Cardiac muscle cell (in vitro differentiated cells and primary cell): Measurements from ENCODE around the gene FBXW4. TPM values are rescaled to one million over a fixed set of nuclear protein-coding genes. Genes with fewer than 3 reads are reported as not detected.
"Not testable (repeated sequence)": the region's sequence is repeated elsewhere in the genome, so short reads cannot be mapped to it uniquely, and the experiment has no call there.

Experiments used
- DNase-seq, 2 donors: peaks; one replicate each; pipeline versions ENCODE4 v3.0.0 to v3.0.0-alpha.2; 2010 to 2017; ENCODE audit warnings: low read depth in 1 of 2, low spot score in 1 of 2
- H3K27ac ChIP-seq: fragments of 200-600 bp; sonication (generic); 2 replicates; pipeline ENCODE4 v1.5.1; 2016
- H3K27me3 ChIP-seq: fragments of 200-600 bp; sonication (generic); 2 replicates; pipeline ENCODE4 v1.6.0; 2016; ENCODE audit warnings: control low read depth
- H3K36me3 ChIP-seq: fragments of 200-600 bp; sonication (generic); 2 replicates; pipeline ENCODE4 v1.5.1; 2016; ENCODE audit warnings: control low read depth
- H3K4me1 ChIP-seq: fragments of 200-600 bp; sonication (generic); 2 replicates; pipeline ENCODE4 v1.8.1; 2017; ENCODE audit warnings: low read depth, mild to moderate bottlenecking, mixed run types
- H3K4me3 ChIP-seq: fragments of 200-600 bp; sonication (generic); 2 replicates; pipeline ENCODE4 v1.5.1; 2016; ENCODE audit warnings: mild to moderate bottlenecking
- H3K9me3 ChIP-seq: fragments of 200-600 bp; sonication (generic); 2 replicates; pipeline ENCODE4 v1.5.1; 2017; ENCODE audit warnings: low read depth, mild to moderate bottlenecking, control low read depth
- CTCF ChIP-seq: IDR thresholded peaks from 2 replicates; pipeline ENCODE4 v1.5.1; 2012; ENCODE audit warnings: low read depth, mild to moderate bottlenecking, low read length
- polyA plus RNA-seq: library from polyadenylated mRNA; unstranded; fragments of >200 nt; fragmentation: Nextera tagmentation; extraction: Ambion mirVana; gene quantifications from 2 replicates; pipeline ENCODE4 v1.2.1, GENCODE V29; 2016
- total RNA-seq: library from RNA; depleted of rRNA; stranded (reverse); fragments of >200 nt; gene quantifications from 2 replicates; pipeline ENCODE4 v1.2.3, GENCODE V29; 2016

Gene FBXW4
- total and polyA plus RNA-seq, 2 experiments from 2014 or later: 19.6 to 72.0 TPM

DNA sequence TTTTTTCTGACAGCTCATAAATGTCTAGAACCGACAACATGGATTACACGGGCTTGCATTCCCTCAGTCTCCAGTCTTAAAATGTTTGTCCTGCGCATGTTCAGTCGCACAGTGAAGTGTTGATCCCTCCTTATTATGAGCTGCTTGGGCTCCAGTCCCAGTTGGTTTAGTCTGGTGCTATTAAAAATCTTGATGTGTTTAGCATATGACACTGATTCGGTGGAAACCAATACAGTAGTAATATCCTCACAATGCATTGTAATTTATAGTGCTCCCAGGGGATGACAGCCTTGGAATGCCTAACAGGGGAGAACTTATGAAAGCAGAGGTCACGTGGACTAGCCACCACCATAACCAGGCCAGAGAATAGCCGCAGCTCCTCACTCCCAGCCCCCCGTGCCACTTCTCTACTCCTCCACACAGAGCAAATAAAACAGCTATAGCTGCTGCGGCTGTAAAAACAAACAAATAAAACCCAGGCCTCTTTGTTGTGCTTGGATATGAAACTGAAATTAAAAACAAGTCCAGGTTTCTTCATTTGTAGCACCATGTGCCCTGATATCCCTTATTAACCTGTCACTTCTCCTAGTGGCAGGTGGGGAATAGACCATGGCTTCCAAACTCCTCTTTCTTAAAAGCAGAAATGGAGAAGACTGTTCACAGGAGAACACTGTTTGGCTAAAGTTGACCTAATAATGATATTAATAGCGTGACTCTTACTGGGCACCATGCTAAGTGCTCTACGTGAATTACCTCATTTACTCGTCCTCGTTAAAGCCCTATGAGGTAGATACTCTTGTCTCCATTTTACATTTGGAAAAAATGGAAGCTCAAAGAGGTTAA lies 99.2 kb downstream of the FBXW4 start:
- Histone ChIP-seq H3K27ac (no peak overlapping the region), H3K4me3 (no peak overlapping the region), H3K9me3 (no peaks in the 10 kb centered on the region), H3K27me3 (no peaks in the 10 kb centered on the region), H3K36me3 (peaks cover 3% of the 10 kb centered on the region), H3K4me1 (no peaks in the 10 kb centered on the region)
- no peak for DNase-seq
- no peak for TF ChIP-seq CTCF

DNA sequence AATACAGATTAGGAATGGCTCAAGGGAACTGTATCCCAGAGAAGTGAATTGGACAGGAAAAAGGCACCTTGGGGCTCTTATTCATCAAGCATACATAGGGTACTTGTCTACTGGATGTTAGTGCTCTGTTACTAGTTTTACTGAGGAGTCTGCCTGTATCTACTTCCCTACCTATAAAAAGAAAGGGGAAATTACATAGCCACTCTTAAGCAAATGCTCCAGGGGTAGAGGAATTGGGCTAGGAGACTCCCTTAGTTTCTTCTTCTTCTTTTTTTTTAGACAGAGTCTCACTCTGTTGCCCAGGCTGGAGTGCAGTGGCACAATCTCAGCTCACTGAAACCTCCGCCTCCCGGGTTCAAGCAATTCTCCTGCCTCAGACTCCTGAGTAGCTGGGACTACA lies 101.6 kb downstream of the FBXW4 start:
- not testable (repeated sequence) for DNase-seq, H3K27me3 ChIP-seq, H3K27ac ChIP-seq, H3K9me3 ChIP-seq, H3K4me1 ChIP-seq, H3K4me3 ChIP-seq, H3K36me3 ChIP-seq

DNA sequence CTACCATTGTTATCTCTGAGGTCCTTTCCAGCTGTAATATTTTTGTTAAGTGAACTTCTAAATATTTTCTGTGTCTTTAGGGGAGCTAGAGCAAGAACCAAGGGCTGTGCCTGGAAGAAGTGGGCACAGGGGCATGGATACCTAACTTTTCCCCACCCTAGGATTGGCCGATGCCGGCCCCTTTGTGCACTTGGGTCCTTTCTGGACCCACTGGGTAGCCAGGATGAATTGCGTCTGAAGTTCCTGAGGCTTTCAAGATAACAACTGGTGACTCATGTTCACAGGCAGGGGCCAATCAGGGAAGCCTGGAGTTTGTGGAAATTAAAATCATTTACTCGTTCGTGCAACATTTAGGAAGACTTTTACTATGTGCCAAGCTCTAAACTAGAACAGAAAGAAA lies 106.1 kb downstream of the FBXW4 start:
- TF ChIP-seq CTCF: no peak
- Histone ChIP-seq H3K27me3 (no peaks in the 10 kb centered on the region), H3K4me1 (peaks cover 8% of the 10 kb centered on the region), H3K27ac (no peak overlapping the region), H3K4me3 (peak overlapping the region; percentile 80), H3K9me3 (no peaks in the 10 kb centered on the region), H3K36me3 (peaks cover 1% of the 10 kb centered on the region)
- DNase-seq: peak; percentile 23 to 72

GRCh38 chr10:101587725-101588653 lies 107.0 kb downstream of the FBXW4 start, which contains the start of the genes DPCD and POLL:
DPCD (plus strand) TSS chr10:101588321; CDS start chr10:101588337, 16 bp downstream.
POLL (minus strand) TSS chr10:101588257; CDS start chr10:101587360, 897 bp downstream.
- H3K36me3 ChIP-seq: peaks cover 8% of the 10 kb centered on the region

DNA sequence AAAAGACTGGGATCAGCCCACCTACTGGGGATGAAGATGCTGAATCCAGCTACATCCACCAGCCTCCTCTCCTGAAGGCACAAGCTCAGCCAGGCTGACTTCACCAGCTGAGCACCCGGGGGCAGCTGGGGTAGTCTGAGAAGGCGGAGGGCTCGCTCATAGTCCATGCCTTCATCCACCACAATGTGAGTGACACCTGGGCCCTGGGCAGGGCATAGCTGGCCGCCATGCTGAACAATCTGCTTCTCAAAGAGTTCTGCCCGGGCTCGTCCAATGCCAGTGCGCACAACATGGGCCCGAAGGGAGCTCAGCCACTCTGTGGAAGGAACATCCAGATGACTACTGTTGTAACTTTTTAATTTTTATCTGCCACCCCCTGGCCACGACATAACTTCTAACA lies 109.1 kb downstream of the FBXW4 start:
- H3K4me3 ChIP-seq: no peak overlapping the region
- no peak for DNase-seq
- H3K27ac ChIP-seq: no peak overlapping the region
- H3K9me3 ChIP-seq: no peaks in the 10 kb centered on the region
- peaks cover 12% of the 10 kb centered on the region for H3K36me3 ChIP-seq
- no peak for TF ChIP-seq CTCF
- H3K4me1 ChIP-seq: peaks cover 8% of the 10 kb centered on the region
- no peaks in the 10 kb centered on the region for H3K27me3 ChIP-seq

More at GRCh38 chr10:101587725-101588653, 107.0 kb downstream of the FBXW4 start, which contains the start of the genes DPCD and POLL:
- Histone ChIP-seq H3K27ac (peak within 1 kb of the TSS; percentile 27), H3K9me3 (no peaks in the 10 kb centered on the region), H3K4me1 (peaks cover 8% of the 10 kb centered on the region), H3K4me3 (peak within 1 kb of the TSS; percentile 80), H3K27me3 (no peaks in the 10 kb centered on the region)
- peak; percentile 96 to 99 for DNase-seq
- TF ChIP-seq CTCF: no peak
